ENCODE data around the gene KLHL14.

Gene KLHL14

DNA sequence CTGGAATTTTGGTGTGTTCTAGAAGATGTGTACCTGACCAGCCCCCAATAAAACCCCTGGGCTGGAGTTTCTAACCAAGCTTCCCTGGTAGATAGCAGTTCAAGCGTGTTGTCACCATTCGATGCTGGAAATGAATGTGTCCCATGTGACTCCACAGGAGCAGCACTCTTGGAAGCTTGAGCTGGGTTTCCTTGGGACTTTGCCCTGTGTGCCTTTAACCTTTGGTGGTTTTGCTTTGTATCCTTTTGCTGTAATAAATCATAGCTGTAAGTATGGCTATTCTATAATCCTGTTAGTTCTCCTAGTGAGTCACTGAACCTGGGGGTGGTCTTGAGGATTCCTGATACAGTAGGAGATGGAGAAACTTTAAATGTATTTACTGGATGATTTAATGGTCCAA, 65.2 kb downstream of the KLHL14 start:
- POLR2A ChIA-PET: interaction anchor here (0.7 to 1.5 kb wide), 2 partner anchors 9 to 64 kb away, joined by 3 to 5 read pairs; no protein-coding TSS in a partner anchor
- CTCF ChIA-PET: interaction anchor here (0.6 to 0.9 kb wide), 2 partner anchors 9 to 488 kb away, joined by 3 to 5 read pairs; no protein-coding TSS in a partner anchor
- DNase-seq (ENCODE audit: extremely low spot score): no peak
- TF ChIP-seq LEF1 (IDR thresholded peaks at IDR 0.05; ENCODE audit: borderline replicate concordance) (no peak), FOXK2 (IDR thresholded peaks at IDR 0.05) (no peak)

DNA sequence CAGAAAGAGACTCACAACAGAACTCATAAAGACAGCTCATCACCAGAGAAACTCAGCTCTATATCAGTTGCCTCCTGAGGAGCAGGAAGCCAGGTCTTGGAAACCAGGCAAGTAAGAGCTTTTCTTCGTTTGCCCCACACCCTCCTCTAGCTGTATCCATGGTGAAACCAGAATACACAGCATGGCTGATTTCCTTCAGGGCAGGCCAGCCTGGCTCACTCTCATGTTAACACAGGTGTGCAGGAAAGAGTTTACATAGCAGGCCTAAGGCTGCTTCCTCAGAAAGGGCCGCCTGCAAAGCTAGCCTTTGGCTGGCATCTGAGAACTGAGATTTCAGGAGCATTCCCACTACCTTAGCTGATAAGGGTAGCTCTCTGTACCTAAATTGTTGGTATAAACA, 65.7 kb downstream of the KLHL14 start:
- ChIA-PET POLR2A (interaction anchor here (1.5 kb wide), 1 partner anchor 64 kb away, joined by 5 read pairs; no protein-coding TSS in a partner anchor), CTCF (interaction anchor here (0.6 to 0.9 kb wide), 2 partner anchors 9 to 488 kb away, joined by 3 to 5 read pairs; no protein-coding TSS in a partner anchor)
- DNase-seq (ENCODE audit: extremely low spot score): no peak
- TF ChIP-seq ZNF384 (IDR thresholded peaks at IDR 0.05) (no peak), ARNT (IDR thresholded peaks at IDR 0.05) (no peak)

DNA sequence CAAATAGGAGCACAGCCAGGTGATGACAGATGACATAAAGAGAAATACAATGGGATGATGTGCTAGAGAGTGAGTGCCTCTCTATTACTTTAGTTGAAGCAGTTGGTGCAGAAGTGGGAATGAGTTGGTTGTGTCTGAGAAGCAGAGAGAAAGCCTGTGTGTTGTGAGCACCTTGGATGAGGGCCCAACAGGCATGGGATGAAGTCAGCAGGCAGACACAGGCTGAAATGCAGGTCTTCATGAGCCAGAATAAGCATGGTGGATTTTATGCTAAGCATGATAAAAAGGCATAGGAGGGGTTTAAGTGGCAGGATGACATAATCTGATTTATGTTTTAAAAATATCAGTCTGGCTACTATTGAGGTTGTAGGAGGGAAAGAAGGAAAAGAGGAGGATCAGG, 71.5 kb downstream of the KLHL14 start:
- CTCF ChIA-PET: no interaction called here
- POLR2A ChIA-PET: no interaction called here
- DNase-seq (ENCODE audit: extremely low spot score): no peak
- TF ChIP-seq NFRKB (IDR thresholded peaks at IDR 0.05) (no peak), SUZ12 (IDR thresholded peaks at IDR 0.05) (no peak), SP1 (IDR thresholded peaks at IDR 0.05) (no peak), FOXA1 (IDR thresholded peaks at IDR 0.05) (no peak), TARDBP (IDR thresholded peaks at IDR 0.05) (no peak), FOXM1 (IDR thresholded peaks at IDR 0.05; ENCODE audit: borderline replicate concordance) (no peak), CTBP1 (IDR thresholded peaks at IDR 0.05; ENCODE audit: borderline replicate concordance) (no peak), BHLHE40 (IDR thresholded peaks at IDR 0.05; ENCODE audit: borderline replicate concordance) (no peak), L3MBTL2 (conservative IDR thresholded peaks at IDR 0.05) (no peak), LEF1 (IDR thresholded peaks at IDR 0.05; ENCODE audit: borderline replicate concordance) (no peak), HDGF (IDR thresholded peaks at IDR 0.05; ENCODE audit: borderline replicate concordance) (no peak), FOXK2 (IDR thresholded peaks at IDR 0.05) (no peak), ARNT (IDR thresholded peaks at IDR 0.05) (no peak), ZNF384 (IDR thresholded peaks at IDR 0.05) (no peak), ELF4 (IDR thresholded peaks at IDR 0.05) (no peak)
- TF ChIP-seq, protein P1, sequence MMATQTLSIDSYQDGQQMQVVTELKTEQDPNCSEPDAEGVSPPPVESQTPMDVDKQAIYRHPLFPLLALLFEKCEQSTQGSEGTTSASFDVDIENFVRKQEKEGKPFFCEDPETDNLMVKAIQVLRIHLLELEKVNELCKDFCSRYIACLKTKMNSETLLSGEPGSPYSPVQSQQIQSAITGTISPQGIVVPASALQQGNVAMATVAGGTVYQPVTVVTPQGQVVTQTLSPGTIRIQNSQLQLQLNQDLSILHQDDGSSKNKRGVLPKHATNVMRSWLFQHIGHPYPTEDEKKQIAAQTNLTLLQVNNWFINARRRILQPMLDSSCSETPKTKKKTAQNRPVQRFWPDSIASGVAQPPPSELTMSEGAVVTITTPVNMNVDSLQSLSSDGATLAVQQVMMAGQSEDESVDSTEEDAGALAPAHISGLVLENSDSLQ (IDR thresholded peaks at IDR 0.05): no peak

DNA sequence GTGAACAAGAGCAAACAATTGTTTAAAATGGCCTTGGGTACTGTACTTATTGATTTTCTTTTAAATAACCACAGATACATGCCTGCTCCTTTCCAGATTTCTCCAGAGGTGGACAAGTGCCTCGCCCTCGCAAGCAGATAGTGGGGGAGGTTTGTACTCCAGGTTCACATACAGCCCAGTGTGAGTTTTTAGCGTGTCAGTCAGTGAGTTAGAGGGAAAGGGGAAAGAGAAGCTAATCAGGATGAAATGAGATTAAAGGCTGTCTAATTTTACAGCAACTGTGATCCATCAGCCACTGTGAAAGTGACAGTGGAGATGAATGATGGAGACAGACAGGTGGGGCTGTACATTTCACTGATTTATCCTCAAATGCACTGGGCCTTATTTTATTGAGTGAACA, 74.7 kb downstream of the KLHL14 start:
- no peak for TF ChIP-seq SUZ12 (IDR thresholded peaks at IDR 0.05)
- TF ChIP-seq ELF4 (IDR thresholded peaks at IDR 0.05): no peak
- TF ChIP-seq, protein P1 (IDR thresholded peaks at IDR 0.05): peak; percentile 93
- peak; percentile 50; the same call in 1 of the 2 replicates for TF ChIP-seq CTBP1 (IDR thresholded peaks at IDR 0.05; ENCODE audit: borderline replicate concordance)
- DNase-seq (ENCODE audit: extremely low spot score): no peak
- CTCF ChIA-PET: no interaction called here
- POLR2A ChIA-PET: interaction anchor here (1.2 kb wide), 1 partner anchor 10 kb away, joined by 3 read pairs; no protein-coding TSS in a partner anchor

DNA sequence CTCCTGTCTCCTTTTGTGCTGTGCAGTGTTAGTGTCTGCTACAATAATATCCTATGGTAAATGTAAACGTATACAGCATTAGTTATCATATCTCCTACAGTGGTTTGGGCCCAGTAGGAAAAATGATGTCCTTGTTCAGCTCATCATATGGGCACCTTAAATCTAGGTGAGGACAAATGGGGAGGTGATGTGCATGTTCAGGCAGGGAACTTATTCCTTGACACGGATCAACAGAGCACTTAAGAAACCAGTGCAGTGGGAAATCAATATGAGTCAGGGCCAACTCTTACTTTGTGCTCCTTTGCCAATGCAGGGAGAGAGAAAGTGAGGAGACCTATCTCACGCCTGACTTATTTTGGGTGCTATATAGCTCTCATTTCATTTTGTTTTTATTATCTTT, 76.4 kb downstream of the KLHL14 start:
- POLR2A ChIA-PET: no interaction called here
- no peak for DNase-seq (ENCODE audit: extremely low spot score)
- CTCF ChIA-PET: interaction anchor here (0.5 kb wide), 1 partner anchor 860 kb away, joined by 3 read pairs; no protein-coding TSS in a partner anchor
- TF ChIP-seq SP1 (IDR thresholded peaks at IDR 0.05) (no peak), HDGF (IDR thresholded peaks at IDR 0.05; ENCODE audit: borderline replicate concordance) (no peak), LEF1 (IDR thresholded peaks at IDR 0.05; ENCODE audit: borderline replicate concordance) (no peak), ELF4 (IDR thresholded peaks at IDR 0.05) (no peak), TARDBP (IDR thresholded peaks at IDR 0.05) (no peak), L3MBTL2 (conservative IDR thresholded peaks at IDR 0.05) (no peak), NFRKB (IDR thresholded peaks at IDR 0.05) (no peak), BHLHE40 (IDR thresholded peaks at IDR 0.05; ENCODE audit: borderline replicate concordance) (no peak), FOXM1 (IDR thresholded peaks at IDR 0.05; ENCODE audit: borderline replicate concordance) (no peak), SUZ12 (IDR thresholded peaks at IDR 0.05) (no peak), CTBP1 (IDR thresholded peaks at IDR 0.05; ENCODE audit: borderline replicate concordance) (no peak), ZNF384 (IDR thresholded peaks at IDR 0.05) (no peak), FOXA1 (IDR thresholded peaks at IDR 0.05) (no peak), ARNT (IDR thresholded peaks at IDR 0.05) (no peak)
- TF ChIP-seq, protein P1 (IDR thresholded peaks at IDR 0.05): no peak

DNA sequence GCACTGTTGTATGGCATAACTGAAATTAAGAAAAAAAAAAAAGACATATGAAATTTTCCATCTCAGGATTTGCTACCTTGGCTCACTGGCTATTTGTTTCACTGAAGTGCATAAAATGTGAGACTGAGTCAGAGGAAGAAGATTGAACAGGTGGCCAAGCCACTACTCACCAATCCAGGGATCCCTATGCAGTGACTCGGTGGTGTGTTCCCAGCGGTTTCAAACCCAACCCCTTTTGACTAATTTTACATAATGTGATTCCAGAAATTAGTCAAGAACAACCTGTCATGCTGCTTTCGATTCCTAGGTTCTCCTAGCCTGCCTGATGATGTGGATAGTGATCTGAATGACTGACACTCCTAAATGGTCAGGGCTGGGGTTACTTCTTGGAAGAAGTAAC, 77.3 kb downstream of the KLHL14 start:
- CTCF ChIA-PET: no interaction called here
- no peak for TF ChIP-seq CTBP1 (IDR thresholded peaks at IDR 0.05; ENCODE audit: borderline replicate concordance)
- TF ChIP-seq SUZ12 (IDR thresholded peaks at IDR 0.05): no peak
- DNase-seq (ENCODE audit: extremely low spot score): no peak
- POLR2A ChIA-PET: no interaction called here

DNA sequence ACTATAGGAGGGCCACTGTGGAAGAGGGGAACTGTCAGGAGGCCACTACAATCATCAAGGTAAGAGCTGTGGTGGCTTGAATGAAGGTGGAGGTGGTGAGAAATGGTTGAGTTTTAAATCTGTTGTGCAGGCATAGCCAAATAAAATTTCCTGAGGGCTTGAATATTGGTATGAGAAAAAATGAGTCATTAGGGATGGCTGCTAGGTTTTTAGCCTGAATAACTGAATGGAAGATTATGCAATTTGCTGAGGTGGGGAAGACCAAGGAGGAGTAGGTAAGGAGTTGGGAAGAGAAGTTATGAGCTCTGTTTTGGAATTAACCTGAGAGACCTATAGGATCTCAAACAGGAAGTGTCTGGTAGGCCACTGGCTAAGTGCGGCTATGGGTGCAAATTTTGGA, 84.0 kb downstream of the KLHL14 start:
- TF ChIP-seq ZNF384 (IDR thresholded peaks at IDR 0.05) (no peak), NFRKB (IDR thresholded peaks at IDR 0.05) (no peak), HDGF (IDR thresholded peaks at IDR 0.05; ENCODE audit: borderline replicate concordance) (no peak), CTBP1 (IDR thresholded peaks at IDR 0.05; ENCODE audit: borderline replicate concordance) (no peak), ELF4 (IDR thresholded peaks at IDR 0.05) (no peak), FOXM1 (IDR thresholded peaks at IDR 0.05; ENCODE audit: borderline replicate concordance) (no peak)
- CTCF ChIA-PET: interaction anchor here (0.6 kb wide), 1 partner anchor 469 kb away, joined by 3 read pairs; no protein-coding TSS in a partner anchor

More for the DNA sequence above, 84.0 kb downstream of the KLHL14 start:
- DNase-seq (ENCODE audit: extremely low spot score): no peak
- POLR2A ChIA-PET: no interaction called here

Measured in HEK293T (cell line).